Measurements from ENCODE around the gene CYP2W1.
A peak's percentile ranks its signal among the peaks of the same experiment; 100 is the strongest.

Gene CYP2W1

DNA sequence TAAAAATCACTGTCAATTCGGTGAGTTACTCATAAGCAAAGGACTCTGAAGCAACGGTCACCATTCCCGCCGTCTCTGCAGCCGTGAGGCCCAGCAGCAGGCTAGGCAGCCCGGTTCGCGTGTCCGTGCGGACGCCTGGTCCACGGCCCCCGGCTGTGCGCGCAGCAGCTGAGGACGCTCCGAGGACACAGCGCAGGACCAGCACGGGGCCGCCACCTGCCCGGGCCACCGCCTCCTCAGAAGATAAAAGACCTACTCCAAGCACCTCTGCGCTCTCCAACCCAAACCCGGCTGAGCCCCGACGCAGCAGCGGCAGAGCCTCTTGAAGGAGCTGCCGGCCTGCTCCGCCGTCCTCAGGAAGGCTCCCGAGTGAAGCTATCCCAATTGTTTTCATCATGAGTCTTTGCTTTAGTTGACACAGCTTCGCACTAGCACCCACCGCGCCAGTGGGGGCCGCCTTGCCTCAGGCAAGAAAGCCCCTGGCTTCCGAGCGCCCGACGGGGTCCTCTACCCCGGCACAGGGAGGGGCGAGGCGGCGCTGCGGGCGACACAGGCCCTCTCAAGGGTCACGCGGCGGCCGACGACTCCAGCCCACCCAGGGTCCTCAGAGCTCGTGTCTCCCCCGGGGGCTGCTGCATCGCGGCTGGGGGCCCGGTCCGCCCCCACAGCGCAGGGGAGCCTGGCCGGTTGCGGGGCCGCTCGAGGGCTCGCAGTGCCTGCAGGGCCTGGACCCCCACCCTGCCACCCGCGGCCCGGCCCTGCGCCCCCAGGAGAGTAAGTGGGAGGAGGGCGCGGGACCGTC is 44.5 kb downstream of the CYP2W1 start:
- Histone ChIP-seq H3K27ac (ENCODE audit: extremely low read depth, low read depth, low read length) (peak overlapping the region; percentile 76; the same call in 1 of the 2 replicates), H3K9me3 (ENCODE audit: control insufficient read depth, insufficient read depth, low read depth, low read length) (no peaks in the 10 kb centered on the region), H3K4me3 (ENCODE audit: low read depth, low read length) (peak overlapping the region; percentile 67), H3K36me3 (ENCODE audit: control insufficient read depth in 2 of 2, insufficient read depth in 1 of 2, low read length in 2 of 2) (peaks cover 0 to 18% of the 10 kb centered on the region in 2 experiments; a peak in 1 of 3 replicates), H3K4me1 (ENCODE audit: control insufficient read depth, insufficient read depth, low read length) (peaks cover 10% of the 10 kb centered on the region; the same call in 1 of the 2 replicates)
- TF ChIP-seq ZIC2 (tag by site-specific recombination; IDR thresholded peaks at IDR 0.05), result peak; percentile 84
- peak; percentile 20; the same call in 1 of the 2 replicates for TF ChIP-seq ZFHX2 (tag by site-specific recombination; conservative IDR thresholded peaks at IDR 0.05)
- peak; percentile 93 for TF ChIP-seq GLIS1 (tag by site-specific recombination; IDR thresholded peaks at IDR 0.05)
- TF ChIP-seq ZNF121 (tag by site-specific recombination; IDR thresholded peaks at IDR 0.05), result no peak
- 0 out of 2 replicates have a peak, but pooled peaks have one; percentile 15 for TF ChIP-seq ZXDB (tag by site-specific recombination; IDR thresholded peaks at IDR 0.05)
- TF ChIP-seq ZNF138 (tag by site-specific recombination; IDR thresholded peaks at IDR 0.05; ENCODE audit: borderline replicate concordance), result no peak
- peak; percentile 58; the same call in 1 of the 2 replicates for TF ChIP-seq ZNF335 (tag by site-specific recombination; conservative IDR thresholded peaks at IDR 0.05)
- peak; percentile 76 for TF ChIP-seq GLIS2 (tag by site-specific recombination; IDR thresholded peaks at IDR 0.05)
- POLR2A ChIA-PET, result no interaction called here
- CTCF ChIA-PET, result interaction anchor here (0.6 to 1.7 kb wide), 4 partner anchors 35 to 150 kb away, joined by 3 to 14 read pairs (median 6); no protein-coding TSS in a partner anchor

DNA sequence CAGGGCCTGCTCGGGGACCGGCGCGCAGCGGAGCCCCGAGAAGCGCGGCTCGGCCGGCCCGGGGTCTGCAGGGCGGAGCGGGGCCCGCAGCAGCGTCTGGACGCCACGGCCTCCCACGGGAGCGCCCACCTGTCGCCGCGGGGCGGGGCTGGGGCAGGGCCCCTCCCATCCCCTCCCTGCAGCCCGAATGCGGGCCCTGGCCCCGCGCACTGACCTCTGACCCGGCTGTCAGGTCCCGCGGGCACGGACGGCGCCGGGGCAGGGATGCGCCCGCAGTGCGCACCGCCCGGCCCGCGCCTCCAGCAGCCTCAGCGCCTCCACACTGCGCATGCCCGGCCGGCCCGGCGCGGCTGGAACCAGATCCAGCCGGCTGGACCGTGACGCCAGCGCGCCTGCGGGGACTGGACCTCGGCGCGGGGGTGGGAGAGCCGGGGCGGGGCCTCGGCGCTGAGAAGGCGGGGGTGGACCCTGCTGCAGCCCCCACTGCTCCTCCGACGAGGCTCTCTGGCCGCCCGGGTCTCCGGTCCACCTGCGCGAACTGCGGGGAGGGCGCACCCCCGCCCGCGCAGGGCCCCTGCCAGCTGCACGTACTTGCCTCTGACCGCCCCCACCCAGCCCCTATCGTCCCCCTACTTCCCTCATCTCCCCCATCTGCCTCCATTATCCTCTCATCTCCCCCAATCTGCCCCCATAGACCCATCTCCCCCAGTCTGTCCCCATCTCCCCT is 45.2 kb downstream of the CYP2W1 start:
- H3K9me3 ChIP-seq (ENCODE audit: control insufficient read depth, insufficient read depth, low read depth, low read length), result no peaks in the 10 kb centered on the region
- peak overlapping the region; percentile 76; the same call in 1 of the 2 replicates for H3K27ac ChIP-seq (ENCODE audit: extremely low read depth, low read depth, low read length)
- ChIA-PET POLR2A (no interaction called here), CTCF (interaction anchor here (1.2 to 1.7 kb wide), 2 partner anchors 35 to 37 kb away, joined by 6 to 14 read pairs; no protein-coding TSS in a partner anchor)
- peaks cover 10% of the 10 kb centered on the region; the same call in 1 of the 2 replicates for H3K4me1 ChIP-seq (ENCODE audit: control insufficient read depth, insufficient read depth, low read length)
- TF ChIP-seq SP2 (tag by site-specific recombination; IDR thresholded peaks at IDR 0.05), result 0 out of 2 replicates have a peak, but pooled peaks have one; percentile 22
- TF ChIP-seq GLIS2 (tag by site-specific recombination; IDR thresholded peaks at IDR 0.05), result peak; percentile 79; the same call in 1 of the 2 replicates
- TF ChIP-seq, protein P1, sequence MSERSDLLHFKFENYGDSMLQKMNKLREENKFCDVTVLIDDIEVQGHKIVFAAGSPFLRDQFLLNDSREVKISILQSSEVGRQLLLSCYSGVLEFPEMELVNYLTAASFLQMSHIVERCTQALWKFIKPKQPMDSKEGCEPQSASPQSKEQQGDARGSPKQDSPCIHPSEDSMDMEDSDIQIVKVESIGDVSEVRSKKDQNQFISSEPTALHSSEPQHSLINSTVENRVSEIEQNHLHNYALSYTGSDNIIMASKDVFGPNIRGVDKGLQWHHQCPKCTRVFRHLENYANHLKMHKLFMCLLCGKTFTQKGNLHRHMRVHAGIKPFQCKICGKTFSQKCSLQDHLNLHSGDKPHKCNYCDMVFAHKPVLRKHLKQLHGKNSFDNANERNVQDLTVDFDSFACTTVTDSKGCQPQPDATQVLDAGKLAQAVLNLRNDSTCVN (tag by site-specific recombination; optimal IDR thresholded peaks at IDR 0.05), result peak; percentile 42
- TF ChIP-seq, protein P2, sequence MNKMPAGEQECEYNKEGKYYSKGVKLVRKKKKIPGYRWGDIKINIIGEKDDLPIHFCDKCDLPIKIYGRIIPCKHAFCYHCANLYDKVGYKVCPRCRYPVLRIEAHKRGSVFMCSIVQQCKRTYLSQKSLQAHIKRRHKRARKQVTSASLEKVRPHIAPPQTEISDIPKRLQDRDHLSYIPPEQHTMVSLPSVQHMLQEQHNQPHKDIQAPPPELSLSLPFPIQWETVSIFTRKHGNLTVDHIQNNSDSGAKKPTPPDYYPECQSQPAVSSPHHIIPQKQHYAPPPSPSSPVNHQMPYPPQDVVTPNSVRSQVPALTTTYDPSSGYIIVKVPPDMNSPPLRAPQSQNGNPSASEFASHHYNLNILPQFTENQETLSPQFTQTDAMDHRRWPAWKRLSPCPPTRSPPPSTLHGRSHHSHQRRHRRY (tag by site-specific recombination; IDR thresholded peaks at IDR 0.05), result no peak
- peak; percentile 89 for TF ChIP-seq ZFHX2 (tag by site-specific recombination; conservative IDR thresholded peaks at IDR 0.05)
- no peak for TF ChIP-seq ZNF658 (tag by site-specific recombination; IDR thresholded peaks at IDR 0.05)
- TF ChIP-seq, protein P3, sequence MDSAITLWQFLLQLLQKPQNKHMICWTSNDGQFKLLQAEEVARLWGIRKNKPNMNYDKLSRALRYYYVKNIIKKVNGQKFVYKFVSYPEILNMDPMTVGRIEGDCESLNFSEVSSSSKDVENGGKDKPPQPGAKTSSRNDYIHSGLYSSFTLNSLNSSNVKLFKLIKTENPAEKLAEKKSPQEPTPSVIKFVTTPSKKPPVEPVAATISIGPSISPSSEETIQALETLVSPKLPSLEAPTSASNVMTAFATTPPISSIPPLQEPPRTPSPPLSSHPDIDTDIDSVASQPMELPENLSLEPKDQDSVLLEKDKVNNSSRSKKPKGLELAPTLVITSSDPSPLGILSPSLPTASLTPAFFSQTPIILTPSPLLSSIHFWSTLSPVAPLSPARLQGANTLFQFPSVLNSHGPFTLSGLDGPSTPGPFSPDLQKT (IDR thresholded peaks at IDR 0.05; ENCODE audit: borderline replicate concordance, low read depth, low read length), result no peak
- TF ChIP-seq EGR2 (tag by site-specific recombination; IDR thresholded peaks at IDR 0.05; ENCODE audit: low read depth), result peak; percentile 79
- no peak for TF ChIP-seq ZNF48 (tag by site-specific recombination; IDR thresholded peaks at IDR 0.05)
- TF ChIP-seq, protein P4, sequence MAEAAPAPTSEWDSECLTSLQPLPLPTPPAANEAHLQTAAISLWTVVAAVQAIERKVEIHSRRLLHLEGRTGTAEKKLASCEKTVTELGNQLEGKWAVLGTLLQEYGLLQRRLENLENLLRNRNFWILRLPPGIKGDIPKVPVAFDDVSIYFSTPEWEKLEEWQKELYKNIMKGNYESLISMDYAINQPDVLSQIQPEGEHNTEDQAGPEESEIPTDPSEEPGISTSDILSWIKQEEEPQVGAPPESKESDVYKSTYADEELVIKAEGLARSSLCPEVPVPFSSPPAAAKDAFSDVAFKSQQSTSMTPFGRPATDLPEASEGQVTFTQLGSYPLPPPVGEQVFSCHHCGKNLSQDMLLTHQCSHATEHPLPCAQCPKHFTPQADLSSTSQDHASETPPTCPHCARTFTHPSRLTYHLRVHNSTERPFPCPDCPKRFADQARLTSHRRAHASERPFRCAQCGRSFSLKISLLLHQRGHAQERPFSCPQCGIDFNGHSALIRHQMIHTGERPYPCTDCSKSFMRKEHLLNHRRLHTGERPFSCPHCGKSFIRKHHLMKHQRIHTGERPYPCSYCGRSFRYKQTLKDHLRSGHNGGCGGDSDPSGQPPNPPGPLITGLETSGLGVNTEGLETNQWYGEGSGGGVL (tag by site-specific recombination; IDR thresholded peaks at IDR 0.05), result peak; percentile 87
- TF ChIP-seq, protein P5, sequence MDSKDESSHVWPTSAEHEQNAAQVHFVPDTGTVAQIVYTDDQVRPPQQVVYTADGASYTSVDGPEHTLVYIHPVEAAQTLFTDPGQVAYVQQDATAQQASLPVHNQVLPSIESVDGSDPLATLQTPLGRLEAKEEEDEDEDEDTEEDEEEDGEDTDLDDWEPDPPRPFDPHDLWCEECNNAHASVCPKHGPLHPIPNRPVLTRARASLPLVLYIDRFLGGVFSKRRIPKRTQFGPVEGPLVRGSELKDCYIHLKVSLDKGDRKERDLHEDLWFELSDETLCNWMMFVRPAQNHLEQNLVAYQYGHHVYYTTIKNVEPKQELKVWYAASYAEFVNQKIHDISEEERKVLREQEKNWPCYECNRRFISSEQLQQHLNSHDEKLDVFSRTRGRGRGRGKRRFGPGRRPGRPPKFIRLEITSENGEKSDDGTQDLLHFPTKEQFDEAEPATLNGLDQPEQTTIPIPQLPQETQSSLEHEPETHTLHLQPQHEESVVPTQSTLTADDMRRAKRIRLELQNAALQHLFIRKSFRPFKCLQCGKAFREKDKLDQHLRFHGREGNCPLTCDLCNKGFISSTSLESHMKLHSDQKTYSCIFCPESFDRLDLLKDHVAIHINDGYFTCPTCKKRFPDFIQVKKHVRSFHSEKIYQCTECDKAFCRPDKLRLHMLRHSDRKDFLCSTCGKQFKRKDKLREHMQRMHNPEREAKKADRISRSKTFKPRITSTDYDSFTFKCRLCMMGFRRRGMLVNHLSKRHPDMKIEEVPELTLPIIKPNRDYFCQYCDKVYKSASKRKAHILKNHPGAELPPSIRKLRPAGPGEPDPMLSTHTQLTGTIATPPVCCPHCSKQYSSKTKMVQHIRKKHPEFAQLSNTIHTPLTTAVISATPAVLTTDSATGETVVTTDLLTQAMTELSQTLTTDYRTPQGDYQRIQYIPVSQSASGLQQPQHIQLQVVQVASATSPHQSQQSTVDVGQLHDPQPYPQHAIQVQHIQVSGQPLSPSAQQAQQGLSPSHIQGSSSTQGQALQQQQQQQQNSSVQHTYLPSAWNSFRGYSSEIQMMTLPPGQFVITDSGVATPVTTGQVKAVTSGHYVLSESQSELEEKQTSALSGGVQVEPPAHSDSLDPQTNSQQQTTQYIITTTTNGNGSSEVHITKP (tag by site-specific recombination; IDR thresholded peaks at IDR 0.05), result peak; percentile 15; the same call in 1 of the 2 replicates
- 0 out of 2 replicates have a peak, but pooled peaks have one; percentile 19 for TF ChIP-seq ZNF596 (tag by site-specific recombination; IDR thresholded peaks at IDR 0.05)
- H3K4me3 ChIP-seq (ENCODE audit: low read depth, low read length), result peak overlapping the region; percentile 67
- peaks cover 0 to 18% of the 10 kb centered on the region in 2 experiments; a peak in 1 of 3 replicates for H3K36me3 ChIP-seq (ENCODE audit: control insufficient read depth in 2 of 2, insufficient read depth in 1 of 2, low read length in 2 of 2)

Data from HEK293 (cell line).